K562 (cell line): ENCODE results near the gene WDR91. TPM values are rescaled to one million over a fixed set of nuclear protein-coding genes. Genes with fewer than 3 reads are reported as not detected.
A peak's percentile ranks its signal among the peaks of the same experiment; 100 is the strongest.

Experiments
- ATAC-seq: fragments of 200-7000 bp; cut with Tn5 transposase; 3 replicates; pipeline ENCODE4 v1.9.1; 2020; ENCODE audit warnings: moderate library complexity
- BruUV-seq: library from RNA; stranded (reverse); fragments of 400-500 nt; replicated peaks from 2 replicates; lab custom pipeline; 2021; lab: Mats Ljungman, UMichigan
- CTCF ChIA-PET: fragments of 300-600 bp; formaldehyde crosslinking; extraction: SDS; loops from one replicate; lab custom pipeline; 2021; ENCODE audit warnings: low intra/inter-chr PET ratio; lab: Yijun Ruan, JAX
- POLR2A ChIA-PET: fragments of 300-600, 350-650 bp; sonication (Branson Sonifier 250); formaldehyde crosslinking; extraction: SDS; loops from one replicate; lab custom pipeline; 2021; ENCODE audit warnings: antibody characterized with exemption, inconsistent platforms; lab: Yijun Ruan, JAX
- DNase-seq, 4 experiments: peaks; one replicate each; pipeline versions ENCODE4 v3.0.0 to v3.0.0-alpha.2; 2011 to 2018; ENCODE audit warnings: low spot score in 3 of 4, mixed read lengths in 3 of 4; ENCODE audit errors: extremely low read depth in 1 of 4
- FAIRE-seq: peaks from 2 replicates; lab custom pipeline; 2011; peaks lifted over from hg19 to GRCh38; lab: Jason Lieb, UNC
- H2AFZ ChIP-seq: 2 replicates; pipeline ENCODE4 v1.6.0; 2011; ENCODE audit warnings: low read depth, low read length, control low read depth, inconsistent platforms
- H3K27ac ChIP-seq: fragments of 200-600 bp; 3 replicates; pipeline ENCODE4 v1.8.0; 2011; ENCODE audit warnings: low read depth, mild to moderate bottlenecking, control low read depth, inconsistent platforms, low read length, moderate library complexity, mixed read lengths; ENCODE audit errors: extremely low read depth
- H3K27me3 ChIP-seq, 2 experiments: fragments of 300-600 bp in 1 of 2; 2 replicates in 1 of 2; 3 replicates in 1 of 2; pipeline versions ENCODE4 v1.6.0 to v1.8.0; 2011; ENCODE audit warnings: inconsistent platforms in 2 of 2, low read length in 2 of 2, mild to moderate bottlenecking in 1 of 2, mixed read lengths in 1 of 2, moderate library complexity in 1 of 2; ENCODE audit not compliant: control insufficient read depth in 2 of 2, insufficient read depth in 2 of 2
- H3K36me3 ChIP-seq: fragments of 300-600 bp; 3 replicates; pipeline ENCODE4 v1.8.0; 2011; ENCODE audit warnings: mild to moderate bottlenecking, low read length, inconsistent platforms; ENCODE audit not compliant: control insufficient read depth, insufficient read depth
- H3K4me1 ChIP-seq, 2 experiments: fragments of 200-600 bp in 1 of 2; replicated peaks in 1 of 2; 2 replicates in 1 of 2; 3 replicates in 1 of 2; pipeline versions ENCODE4 v1.5.1 to v1.8.0; 2011; ENCODE audit warnings: inconsistent platforms in 2 of 2, low read length in 2 of 2, mild to moderate bottlenecking in 1 of 2, mixed read lengths in 1 of 2, moderate library complexity in 1 of 2; ENCODE audit not compliant: control insufficient read depth in 2 of 2, insufficient read depth in 2 of 2
- H3K4me2 ChIP-seq: 2 replicates; pipeline ENCODE4 v1.6.1; 2011; ENCODE audit warnings: low read length, control low read depth, inconsistent platforms, mixed read lengths; ENCODE audit not compliant: insufficient read depth
- H3K4me3 ChIP-seq: fragments of 200-600 bp; sonication (generic), shearing (Covaris generic); 2 replicates; pipeline ENCODE4 v1.5.1; 2016; ENCODE audit warnings: control low read depth, inconsistent platforms
- H3K79me2 ChIP-seq: fragments of 200-600 bp; 3 replicates; pipeline ENCODE4 v1.8.0; 2011; ENCODE audit warnings: low read length, inconsistent platforms; ENCODE audit not compliant: control insufficient read depth, insufficient read depth
- H3K9ac ChIP-seq, 2 experiments: 2 replicates each; pipeline versions ENCODE4 v1.6.0 to v1.6.1; 2011; ENCODE audit warnings: low read depth in 2 of 2, low read length in 2 of 2, control low read depth in 1 of 2, inconsistent platforms in 1 of 2, mild to moderate bottlenecking in 1 of 2, mixed read lengths in 1 of 2; ENCODE audit not compliant: insufficient read depth in 1 of 2
- H3K9me1 ChIP-seq: one replicate; pipeline ENCODE4 v1.6.0; 2011; ENCODE audit warnings: inconsistent platforms, mild to moderate bottlenecking, low read length, moderate library complexity; ENCODE audit not compliant: control insufficient read depth, insufficient read depth
- H3K9me3 ChIP-seq: replicated peaks from 2 replicates; pipeline ENCODE4 v1.5.1; 2011; ENCODE audit warnings: low read depth, low read length, inconsistent platforms; ENCODE audit not compliant: control insufficient read depth, insufficient read depth
- H4K20me1 ChIP-seq: replicated peaks from 2 replicates; pipeline ENCODE4 v1.6.1; 2011; ENCODE audit warnings: low read length, inconsistent platforms, mixed read lengths; ENCODE audit not compliant: control insufficient read depth, insufficient read depth
- CHAMP1 ChIP-seq: fragments of 450-650 bp; IDR thresholded peaks from 2 replicates; pipeline ENCODE4 v1.6.1; 2016; ENCODE audit warnings: mild to moderate bottlenecking
- FIP1L1 ChIP-seq: fragments of 200-400 bp; formaldehyde crosslinking; IDR thresholded peaks from 2 replicates; pipeline ENCODE4 v1.6.1; 2018; ENCODE audit warnings: mild to moderate bottlenecking, low read depth, low read length; ENCODE audit not compliant: poor library complexity, severe bottlenecking
- IRF1 ChIP-seq: sonication (generic); formaldehyde crosslinking; IDR thresholded peaks from 2 replicates; pipeline ENCODE4 v1.8.0; 2022; ENCODE audit warnings: missing genetic modification reagents, mild to moderate bottlenecking, borderline replicate concordance
- MCM2 ChIP-seq: fragments of 450-650 bp; IDR thresholded peaks from 2 replicates; pipeline ENCODE4 v1.6.1; 2017; ENCODE audit warnings: low read depth, mild to moderate bottlenecking
- ZKSCAN1 ChIP-seq: fragments of 150-350 bp; IDR thresholded peaks from 2 replicates; pipeline ENCODE4 v1.6.1; 2016; ENCODE audit warnings: low read depth, low read length
- ZNF24 ChIP-seq: fragments of 450-650 bp; IDR thresholded peaks from 2 replicates; pipeline ENCODE4 v1.6.1; 2016
- ZNF384 ChIP-seq: IDR thresholded peaks from 2 replicates; pipeline ENCODE4 v1.6.1; 2012; ENCODE audit warnings: low read depth, low read length, improper control_type of control experiment
- WGBS: fragments of 100-300 bp; shearing (Covaris generic); methylation state at CpG from one replicate; pipeline ENCODE4 v1.1.6; 2016; ENCODE audit warnings: low coverage, mixed read lengths; ENCODE audit not compliant: insufficient coverage; ENCODE audit errors: missing lambda C conversion rate; 5-methylcytosine and 5-hydroxymethylcytosine counted together
- in situ Hi-C: fragments of 300-500 bp; cut with MboI; formaldehyde crosslinking; loops from 4 replicates; pipeline ENCODE4 v1.15.0; 2018; ENCODE audit warnings: inconsistent platforms, mixed read lengths
- intact Hi-C: fragments of 100-400 bp; cut with micrococcal nuclease; formaldehyde crosslinking; loops from 2 replicates; pipeline ENCODE4 v1.14.2; 2022
- polyA plus RNA-seq, 8 experiments: library from polyadenylated mRNA; depleted of rRNA in 4 of 8; stranded (reverse) in 5 of 8; unstranded in 3 of 8; fragments of >200 nt; fragmentation: Nextera tagmentation in 2 of 8; fragmentation: Illumina TruSeq in 1 of 8; extraction: Ambion mirVana in 2 of 8; extraction: Trizol in 1 of 8; gene quantifications; 2 replicates each; pipeline versions ENCODE4 v1.2.1 to v1.2.3, GENCODE V29; 2011 to 2014; ENCODE audit warnings: inconsistent platforms in 1 of 8, missing spikeins in 1 of 8
- total RNA-seq, 7 experiments: library from RNA; depleted of rRNA in 6 of 7; stranded (reverse); fragments of >200 nt in 6 of 7; fragmentation: Illumina TruSeq in 2 of 7; extraction: Trizol in 2 of 7; gene quantifications; 2 replicates each; pipeline versions ENCODE4 v1.2.1 to v1.2.3, GENCODE V29; 2011 to 2021; ENCODE audit warnings: low replicate concordance in 1 of 7

Gene WDR91
- total and polyA plus RNA-seq, 9 of the 15 experiments (the other 6 are each of a cell fraction or from before 2014, with no cell fraction given) = 1.9 to 18.2 (median 9.8) TPM

- in situ Hi-C loops = no loop called here
- no peak for FAIRE-seq
Observed at GRCh38 chr7:135259702-135260101, 48.4 kb upstream of the WDR91 start.

GRCh38 chr7:135258585-135258984 is 47.3 kb upstream of the WDR91 start:
- no peak for ATAC-seq
- Histone ChIP-seq H3K4me1 (no peaks in the 10 kb centered on the region), H3K27me3 (peaks cover 65 to 91% of the 10 kb centered on the region in 2 experiments), H3K79me2 (no peaks in the 10 kb centered on the region), H3K9me3 (no peaks in the 10 kb centered on the region), H3K9ac (peak overlapping the region in 1 of 2 experiments; percentile 29; a peak in 1 of 4 replicates), H3K27ac (no peak overlapping the region), H3K4me2 (no peak overlapping the region), H3K36me3 (no peaks in the 10 kb centered on the region), H2AFZ (no peak overlapping the region), H4K20me1 (no peaks in the 10 kb centered on the region), H3K9me1 (no peaks in the 10 kb centered on the region), H3K4me3 (no peak overlapping the region)
- no TSS peak for BruUV-seq
- WGBS = 2% methylated on average over 3 of the region's 3 CpGs
- FAIRE-seq = no peak
- no peak for DNase-seq
- ChIA-PET CTCF (no interaction called here), POLR2A (interaction anchor here (0.5 to 1.2 kb wide), 2 partner anchors 11 to 954 kb away, joined by 3 read pairs; no protein-coding TSS in a partner anchor)
- intact Hi-C loops (no loop called here), in situ Hi-C loops (no loop called here)
- TF ChIP-seq IRF1 (CRISPR knock-in tag) (no peak), MCM2 (no peak), ZNF384 (no peak), CHAMP1 (no peak)

More at GRCh38 chr7:135259702-135260101, 48.4 kb upstream of the WDR91 start:
- H2AFZ ChIP-seq = no peak overlapping the region
- no peak overlapping the region for H3K4me3 ChIP-seq
- DNase-seq (no peak), ATAC-seq (no peak)
- no peak overlapping the region for H3K4me2 ChIP-seq
- BruUV-seq = no TSS peak
- intact Hi-C loops = no loop called here
- POLR2A ChIA-PET = interaction anchor here (0.5 kb wide), 1 partner anchor 465 kb away, joined by 3 read pairs; no protein-coding TSS in a partner anchor
- H3K36me3 ChIP-seq = no peaks in the 10 kb centered on the region
- H3K79me2 ChIP-seq = no peaks in the 10 kb centered on the region
- no peaks in the 10 kb centered on the region for H4K20me1 ChIP-seq
- TF ChIP-seq ZNF24 (no peak), ZKSCAN1 (peak; percentile 84), FIP1L1 (no peak)
- peaks cover 63 to 86% of the 10 kb centered on the region in 2 experiments for H3K27me3 ChIP-seq
- no peaks in the 10 kb centered on the region for H3K4me1 ChIP-seq
- CTCF ChIA-PET = no interaction called here
- H3K9me1 ChIP-seq = no peaks in the 10 kb centered on the region
- H3K9ac ChIP-seq = no peak overlapping the region
- H3K9me3 ChIP-seq = no peaks in the 10 kb centered on the region
- 0% methylated on average over 6 of the region's 6 CpGs for WGBS
- no peak overlapping the region for H3K27ac ChIP-seq
